GM21825 (cell line): Measurements from ENCODE around the gene ULBP2.
"Not testable (repeated sequence)": the region's sequence is repeated elsewhere in the genome, so short reads cannot be mapped to it uniquely, and the experiment has no call there.

ENCODE experiments used
- ATAC-seq: cut with Tn5 transposase; IDR thresholded peaks from one replicate; pipeline ENCODE4 v1.9.1; 2021; ENCODE audit warnings: mild to moderate bottlenecking, moderate library complexity; ENCODE audit not compliant: unreplicated experiment

ULBP2 gene

DNA sequence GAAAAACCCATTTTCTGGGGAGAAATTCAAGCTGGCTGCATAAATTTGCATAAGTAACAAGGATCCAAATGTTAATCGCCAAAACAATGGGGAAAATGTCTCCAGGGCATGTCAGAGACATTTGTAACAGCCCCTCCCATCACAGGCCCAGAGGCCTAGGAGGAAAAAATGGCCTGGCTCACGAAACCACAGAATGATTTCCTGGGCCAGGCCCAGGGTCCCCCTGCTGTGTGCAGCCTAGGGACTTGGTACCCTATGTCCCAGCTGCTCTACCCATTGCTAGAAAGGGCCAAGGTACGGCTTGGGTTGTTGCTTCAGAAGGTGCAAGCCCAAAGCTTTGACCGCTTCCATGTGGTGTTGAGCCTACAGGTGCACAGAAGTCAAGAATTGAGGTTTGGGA lies 33.3 kb upstream of the ULBP2 start:
- not testable (repeated sequence) for ATAC-seq

DNA sequence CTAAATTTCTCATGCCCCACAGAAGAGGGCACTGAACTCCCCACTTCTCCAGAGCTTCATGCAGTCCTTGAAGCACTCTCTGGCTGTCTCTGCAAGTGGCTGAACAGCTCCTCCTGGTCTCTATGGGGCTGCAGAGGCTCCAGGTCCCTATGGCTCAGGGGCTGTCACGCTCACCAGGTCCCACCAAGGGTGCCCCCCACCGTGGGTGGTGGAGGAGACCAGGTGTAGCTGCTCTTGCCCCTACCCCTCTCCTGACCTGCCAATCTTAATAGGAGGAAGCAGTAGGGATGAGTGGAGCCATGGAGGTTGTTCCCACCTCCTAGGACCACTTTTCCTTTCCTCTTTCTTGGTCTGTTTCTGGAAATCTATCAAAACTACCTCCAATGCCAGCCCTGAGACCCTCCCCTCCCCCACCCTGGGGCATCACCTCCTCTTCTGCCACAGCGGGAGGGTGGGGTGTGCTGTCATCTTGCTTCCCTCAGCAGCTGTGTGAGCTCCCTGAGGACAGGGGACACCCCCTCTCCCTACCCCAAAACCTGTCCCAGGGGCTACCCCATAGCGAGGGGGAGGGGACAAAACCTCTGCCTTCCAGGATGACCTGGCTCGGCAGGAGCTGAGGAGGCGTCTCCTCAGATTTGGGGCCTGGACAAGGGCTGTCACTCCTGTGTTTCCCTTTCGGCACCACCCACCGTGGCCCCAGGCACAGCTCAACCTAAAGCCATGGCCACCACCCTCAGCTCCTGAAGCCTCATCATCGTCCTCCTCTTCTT lies 31.9 kb upstream of the ULBP2 start:
- no peak for ATAC-seq

DNA sequence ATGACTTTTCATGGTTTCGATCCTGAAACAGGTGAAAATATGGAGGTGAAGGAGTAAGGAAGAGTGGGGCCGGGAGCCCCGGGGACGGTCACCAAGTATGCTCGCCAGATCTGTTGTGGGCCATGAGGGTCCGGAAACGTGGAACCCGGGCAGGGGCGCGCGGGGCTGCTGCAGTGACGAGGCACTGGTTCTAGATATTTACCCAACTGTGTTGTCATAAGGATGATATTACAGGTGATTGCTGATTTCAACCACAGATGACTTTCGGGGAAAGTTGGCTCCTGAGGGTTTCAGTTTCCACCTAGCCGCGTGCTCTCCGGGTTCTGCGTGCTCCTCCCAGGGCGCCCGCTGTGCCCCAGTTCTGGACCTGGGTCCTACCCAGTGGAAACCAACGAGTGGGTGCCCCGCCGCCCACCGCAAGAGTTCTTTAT lies 31.1 kb upstream of the ULBP2 start:
- ATAC-seq: no peak

DNA sequence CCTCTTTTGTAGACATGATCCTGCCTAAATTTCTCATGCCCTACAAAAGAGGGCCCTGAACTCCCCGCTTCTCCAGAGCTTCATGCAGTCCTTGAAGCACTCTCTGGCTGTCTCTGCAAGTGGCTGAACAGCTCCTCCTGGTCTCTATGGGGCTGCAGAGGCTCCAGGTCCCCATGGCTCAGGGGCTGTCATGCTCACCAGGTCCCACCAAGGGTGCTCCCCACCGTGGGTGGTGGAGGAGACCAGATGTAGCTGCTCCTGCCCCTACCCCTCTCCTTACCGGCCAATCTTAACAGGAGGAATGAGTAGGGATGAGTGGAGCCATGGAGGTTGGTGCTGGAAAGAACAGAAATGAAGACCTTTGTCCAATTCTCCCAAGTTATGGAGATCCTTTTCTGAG lies 29.1 kb upstream of the ULBP2 start:
- not testable (repeated sequence) for ATAC-seq

DNA sequence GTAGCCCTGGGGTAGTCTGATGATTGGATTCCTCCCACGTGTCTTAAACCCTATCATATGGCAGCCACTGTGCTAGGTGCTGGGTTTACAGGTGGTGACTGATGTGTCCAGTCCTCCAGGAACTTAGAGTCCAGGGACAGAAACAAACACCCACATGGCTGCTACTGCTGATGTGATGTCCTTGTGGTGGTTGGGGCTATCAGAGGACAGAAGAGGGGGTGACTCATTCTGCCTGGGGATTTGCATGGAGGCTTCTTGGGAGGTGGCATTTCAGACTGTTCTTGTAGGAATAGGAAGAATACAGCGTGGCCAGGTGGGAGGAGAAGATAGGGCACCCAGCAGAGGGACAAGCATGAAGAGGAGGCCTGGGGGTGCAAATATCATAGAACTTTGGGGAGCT lies 28.7 kb upstream of the ULBP2 start:
- no peak for ATAC-seq

DNA sequence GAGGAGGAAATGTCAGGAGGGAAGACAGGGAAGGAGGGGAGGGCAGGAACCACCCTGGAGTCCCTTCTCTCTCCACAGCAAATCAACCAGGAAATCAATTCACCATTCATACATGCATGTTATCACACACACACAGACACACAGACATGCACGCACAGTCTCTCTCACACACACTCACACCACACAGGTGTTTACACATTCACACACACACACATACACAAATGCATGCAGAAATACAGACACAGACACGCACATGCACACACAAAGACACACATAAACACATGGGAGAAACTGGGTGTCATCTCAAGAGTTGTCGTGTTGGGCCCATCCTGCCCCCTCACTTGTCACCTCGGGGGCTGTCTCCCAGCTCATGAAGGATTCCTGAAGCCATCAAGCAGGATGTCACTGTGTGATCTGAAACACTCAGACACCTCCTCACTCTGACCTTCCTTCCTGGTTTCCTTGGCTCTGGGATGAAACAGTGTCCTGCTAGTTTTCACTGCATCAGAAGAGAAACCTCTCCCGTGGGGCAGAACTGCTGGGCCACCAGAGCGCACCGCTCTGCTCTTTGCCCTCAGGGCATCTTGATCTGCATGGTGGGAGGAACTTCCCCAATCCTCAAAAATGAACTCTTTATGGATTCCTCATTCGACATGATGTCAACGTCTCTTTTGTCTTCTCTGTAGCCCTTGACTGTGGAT lies 28.1 kb upstream of the ULBP2 start:
- ATAC-seq: no peak

DNA sequence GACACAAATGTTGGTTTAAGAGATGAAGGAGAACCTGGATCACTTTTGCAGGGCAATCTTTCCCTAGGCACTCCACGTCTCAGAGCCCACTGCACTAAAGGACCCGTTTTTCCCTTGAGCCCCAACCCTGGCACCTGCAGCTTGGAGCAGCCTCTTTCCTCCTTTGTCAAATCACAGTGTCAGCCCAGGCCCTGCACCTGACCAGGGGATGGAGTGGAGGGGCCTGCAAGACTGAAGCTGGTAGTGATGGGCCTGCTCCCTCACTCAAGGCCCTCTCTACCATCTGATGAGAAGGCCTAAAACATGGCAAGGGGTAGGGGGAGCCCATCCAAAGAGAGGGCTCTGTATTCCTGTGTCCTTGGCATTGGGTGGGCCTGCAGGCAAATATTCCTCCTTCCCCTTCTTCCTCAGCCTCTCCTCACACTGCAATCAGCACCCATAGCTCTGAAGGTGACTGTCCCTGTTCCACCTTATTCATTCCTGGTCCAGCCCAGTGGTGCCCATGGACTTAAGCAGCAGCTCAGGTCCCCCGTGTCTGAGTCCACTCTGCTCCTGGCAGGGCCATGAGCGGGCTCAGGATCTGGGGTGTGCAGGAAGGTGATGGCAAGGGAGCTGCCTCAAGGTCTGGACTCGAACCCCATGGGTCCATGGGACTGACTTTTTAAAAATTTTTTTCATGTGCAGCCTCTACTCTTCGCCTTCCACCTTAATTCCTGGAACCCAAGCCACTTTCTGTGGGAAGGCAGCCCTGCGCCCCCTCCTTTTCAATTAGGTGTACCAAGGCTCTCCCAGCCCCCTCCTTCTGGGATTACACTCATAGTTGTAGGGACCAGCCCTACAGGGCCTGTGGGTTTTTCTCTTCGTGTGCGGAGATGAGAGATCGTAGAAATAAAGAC lies 25.6 kb upstream of the ULBP2 start:
- no peak for ATAC-seq

DNA sequence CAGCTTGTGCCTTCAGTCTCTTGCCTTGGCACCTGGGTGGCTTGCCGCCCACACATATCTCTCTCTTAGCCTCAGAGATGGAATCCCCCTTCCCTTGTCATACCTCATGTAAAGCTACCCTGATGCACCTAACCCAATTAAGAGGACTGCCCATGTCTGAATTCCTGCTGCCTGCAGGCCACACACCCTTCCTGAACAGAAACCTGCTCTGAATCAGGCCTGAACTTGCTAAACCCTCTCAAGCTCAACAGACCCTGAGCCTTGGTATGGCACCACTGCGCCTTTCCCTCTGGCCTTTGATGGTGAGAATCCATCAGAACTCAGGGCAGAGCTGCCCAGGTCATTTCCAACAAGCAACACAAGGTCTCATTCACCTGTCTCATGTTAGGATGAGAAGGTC lies 24.1 kb upstream of the ULBP2 start:
- ATAC-seq: no peak

DNA sequence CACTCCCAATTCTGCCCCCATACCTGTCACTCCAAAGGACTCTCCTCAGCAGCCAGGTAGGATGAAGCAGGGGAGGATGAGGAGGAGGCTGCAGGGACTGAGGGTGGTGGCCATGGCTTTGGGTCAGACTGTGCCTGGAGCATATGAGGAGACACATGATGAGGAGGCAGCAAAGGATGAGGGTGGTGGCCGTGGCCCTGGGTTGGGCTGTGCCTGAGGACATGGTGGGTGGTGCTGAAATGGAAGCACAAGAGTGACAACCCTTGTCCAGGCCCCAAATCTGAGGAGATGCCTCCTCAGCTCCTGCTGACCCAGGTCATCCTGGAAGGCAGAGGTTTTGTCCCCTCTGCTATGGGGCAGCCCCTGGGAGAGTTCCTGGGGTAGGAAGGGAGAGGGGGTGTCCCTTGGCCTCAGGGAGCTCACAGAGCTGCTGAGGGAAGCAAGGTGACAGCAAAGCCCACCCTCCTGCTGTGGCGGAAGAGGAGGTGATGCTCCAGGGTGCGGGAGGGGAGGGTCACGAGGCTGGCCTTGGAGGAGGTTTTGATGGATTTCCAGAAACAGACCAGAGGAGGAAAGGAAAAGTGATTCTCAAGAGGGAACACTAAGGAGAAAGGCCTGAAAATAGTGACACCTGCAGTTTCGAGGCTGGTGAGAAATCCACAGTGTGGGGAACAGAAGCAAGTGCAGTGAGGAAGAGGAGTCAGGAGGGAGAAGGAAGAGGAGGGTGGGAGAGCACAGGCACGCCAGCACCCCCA lies 23.5 kb upstream of the ULBP2 start:
- no peak for ATAC-seq

DNA sequence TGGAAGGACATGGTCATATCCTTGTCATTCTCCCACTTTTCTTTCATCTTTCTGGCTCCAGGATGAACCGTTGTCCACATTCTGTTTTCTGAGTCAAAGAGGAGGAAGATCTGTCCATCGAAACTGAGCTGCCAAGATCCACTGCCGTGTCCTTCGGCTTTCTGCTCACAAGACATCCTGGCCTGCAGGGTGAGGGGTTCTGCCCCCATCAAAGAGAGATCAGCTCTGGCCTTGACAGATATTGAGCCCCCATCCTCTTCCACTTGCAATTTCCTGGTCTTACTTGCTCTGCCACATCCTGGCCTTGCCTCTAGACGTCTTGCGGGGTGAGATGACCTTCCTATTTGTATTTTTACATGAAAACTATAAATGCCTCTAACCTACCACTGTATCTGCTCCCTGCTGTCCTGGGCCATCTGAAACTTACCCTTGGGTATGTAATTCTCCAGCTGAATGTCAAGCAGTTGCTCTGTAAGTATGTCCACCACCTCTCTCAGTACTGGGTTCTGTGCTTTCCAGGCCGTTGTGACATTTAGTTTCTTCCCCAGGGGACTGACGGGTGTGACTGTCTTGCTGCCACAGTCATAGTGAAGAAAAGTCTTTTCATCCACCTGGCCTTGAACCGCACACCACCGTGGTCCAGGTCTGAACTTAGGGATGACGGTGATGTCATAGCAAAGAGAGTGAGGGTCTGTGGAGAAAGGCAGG lies 22.5 kb upstream of the ULBP2 start:
- ATAC-seq: not testable (repeated sequence)

DNA sequence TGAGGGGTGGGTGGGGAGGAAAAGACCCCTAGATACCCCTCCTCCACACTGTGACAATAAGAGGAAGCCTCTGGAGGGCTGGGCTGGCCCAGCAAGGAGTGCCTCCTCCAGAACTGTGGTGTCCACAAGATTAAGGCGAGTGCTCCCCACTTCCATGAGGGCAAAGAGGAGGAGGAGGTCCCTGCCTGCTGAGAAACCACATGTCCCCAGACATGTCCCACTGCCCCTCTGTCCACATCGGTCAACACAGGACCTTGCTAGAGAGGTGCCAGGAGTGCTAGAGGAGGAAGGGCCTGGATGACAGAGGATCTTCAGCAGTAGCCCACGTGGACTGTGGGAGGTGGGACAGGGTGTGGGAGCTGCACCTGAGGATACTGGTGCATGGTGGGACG lies 22.0 kb upstream of the ULBP2 start:
- ATAC-seq: no peak

DNA sequence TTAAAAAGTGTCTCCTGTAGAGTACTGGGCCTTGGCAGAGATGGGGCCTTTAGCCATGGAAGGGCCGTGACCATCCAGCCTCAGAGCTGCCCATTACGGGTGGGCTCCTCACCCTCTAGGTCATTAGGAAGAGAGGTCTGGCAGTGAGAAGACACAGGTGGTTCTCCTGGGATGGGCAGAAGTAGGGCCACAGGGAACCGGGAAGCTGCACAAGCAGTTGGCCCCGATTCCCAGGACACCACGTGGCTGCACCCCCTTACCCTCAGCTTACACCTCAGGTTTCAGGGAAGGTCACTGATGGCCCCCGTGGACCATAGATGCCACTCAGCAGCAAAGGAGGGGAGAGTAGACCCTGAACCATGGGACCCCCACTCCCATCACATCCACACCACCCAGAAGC lies 20.5 kb upstream of the ULBP2 start:
- ATAC-seq: no peak

DNA sequence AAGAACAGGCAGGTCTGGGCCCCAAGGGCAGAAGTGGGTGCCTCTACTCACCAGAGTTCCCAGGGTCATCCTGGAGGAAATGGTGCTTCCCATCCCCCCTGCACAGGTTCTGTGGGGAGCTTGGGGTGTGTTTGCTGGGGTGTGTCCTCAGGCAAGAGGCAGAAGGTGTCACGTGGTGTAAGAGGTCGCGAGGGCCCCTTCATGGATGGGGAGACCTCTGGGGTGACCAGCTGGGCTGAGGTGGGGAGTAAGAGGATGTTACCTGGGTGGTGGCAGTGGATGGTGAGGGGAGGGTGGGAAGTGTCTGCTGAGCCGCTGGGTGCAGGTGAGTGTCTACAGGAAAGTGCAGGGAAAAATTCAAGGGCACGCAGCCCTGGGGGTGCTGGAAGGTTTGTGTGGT lies 19.7 kb upstream of the ULBP2 start:
- not testable (repeated sequence) for ATAC-seq

DNA sequence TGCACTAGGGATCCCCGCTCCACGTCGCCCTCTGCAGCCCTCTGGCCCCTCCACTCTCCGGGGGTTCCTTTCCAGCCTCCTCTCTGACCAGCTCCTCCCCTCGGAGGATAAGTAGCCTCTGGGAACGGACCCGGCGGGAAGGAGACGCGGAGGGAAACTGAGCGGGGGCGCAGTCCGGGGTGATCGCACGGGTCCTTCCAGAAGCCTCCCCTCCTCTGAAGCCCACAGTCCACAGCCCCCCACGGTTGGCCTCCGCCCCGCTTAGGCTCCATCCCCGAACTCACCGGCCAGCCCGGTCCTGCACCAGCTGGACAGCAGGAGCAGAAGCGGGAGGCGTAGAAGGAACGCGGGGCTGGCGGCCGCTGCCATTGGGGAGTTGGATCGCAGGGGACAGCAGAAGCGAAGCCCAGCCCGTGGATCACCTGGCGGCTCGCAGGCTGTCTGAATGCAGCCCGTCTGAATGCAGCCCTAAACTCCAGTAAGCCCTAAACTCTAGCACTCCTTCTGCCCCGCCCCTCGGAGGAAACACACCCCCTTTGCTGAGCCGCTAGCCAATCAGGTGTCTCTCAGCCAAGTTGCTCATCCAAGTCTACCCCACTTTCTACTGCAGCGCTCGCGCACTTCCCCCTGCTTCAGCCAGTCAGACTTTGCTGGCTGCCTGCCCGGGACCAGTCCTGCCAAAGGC lies 19.0 kb upstream of the ULBP2 start, which contains the start of gene RAET1G:
Gene RAET1G, minus strand, starts transcription at position 480 of the 685 bp plus-strand sequence. Its CDS starts 111 bp downstream, at position 369.
- no peak for ATAC-seq

DNA sequence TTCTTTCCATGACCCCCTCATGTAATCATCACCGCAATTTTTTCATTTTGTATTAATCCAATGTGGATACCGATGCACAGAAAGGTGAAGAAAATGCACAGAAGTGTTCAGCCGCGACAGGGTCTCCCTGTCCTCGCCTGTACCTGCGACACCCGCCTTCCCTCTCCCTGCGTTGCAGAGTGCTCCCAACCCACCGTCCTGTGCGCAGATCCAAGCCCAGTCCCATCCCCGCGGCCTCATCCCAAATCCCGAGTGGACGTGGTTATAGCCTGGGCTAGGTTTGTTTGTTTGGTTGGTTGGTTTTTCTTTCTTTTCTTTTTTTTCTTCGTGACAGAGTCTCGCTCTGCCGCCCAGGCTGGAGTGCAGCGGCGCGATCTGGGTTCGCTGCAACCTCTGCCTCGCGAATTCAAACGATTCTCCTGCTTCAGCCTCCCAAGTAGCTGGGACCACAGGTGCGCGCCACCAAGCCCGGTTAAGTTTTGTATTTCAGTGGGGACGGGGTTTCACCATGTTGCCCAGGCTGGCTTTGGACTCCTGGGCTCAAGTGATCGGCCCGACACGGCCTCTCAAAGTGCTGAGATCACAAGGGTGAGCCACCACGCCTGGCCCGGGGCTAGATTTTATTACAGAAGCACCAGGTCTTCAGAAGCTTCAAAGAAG lies 18.4 kb upstream of the ULBP2 start:
- ATAC-seq: no peak

DNA sequence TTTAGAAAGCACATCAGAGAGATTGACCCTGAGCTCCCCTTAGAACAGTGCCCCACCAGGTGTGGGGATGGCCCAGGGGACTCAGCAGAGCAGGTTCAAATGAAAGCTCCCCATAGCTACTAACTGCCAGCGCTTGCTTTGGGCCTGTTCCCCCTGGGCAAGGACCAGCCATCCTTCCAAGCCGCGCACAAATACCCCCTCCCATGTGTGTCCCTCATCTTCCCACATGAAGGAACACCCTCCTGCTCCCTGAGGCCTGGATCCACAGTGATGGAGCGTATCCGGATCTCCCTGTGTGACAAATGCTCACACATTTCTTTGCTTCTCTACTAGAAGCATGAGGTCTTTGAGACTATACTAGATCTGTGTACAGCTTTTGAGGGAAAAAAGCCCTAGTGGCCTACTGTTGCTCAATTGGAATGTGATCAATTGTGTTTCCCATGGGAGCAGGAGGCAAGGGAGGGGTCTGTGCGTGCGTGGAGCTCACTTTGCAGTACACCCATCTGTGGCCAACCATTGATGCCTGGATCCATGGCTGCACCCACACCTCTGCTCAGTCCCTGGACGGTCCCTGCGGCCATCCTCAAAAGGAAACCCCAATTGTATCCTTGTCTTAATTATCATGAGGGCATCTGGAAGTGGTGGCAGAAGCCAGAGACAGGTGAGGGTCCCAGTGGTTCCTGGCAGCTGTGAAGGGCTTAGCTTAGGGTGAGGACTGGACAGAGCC lies 17.4 kb upstream of the ULBP2 start:
- ATAC-seq: no peak

DNA sequence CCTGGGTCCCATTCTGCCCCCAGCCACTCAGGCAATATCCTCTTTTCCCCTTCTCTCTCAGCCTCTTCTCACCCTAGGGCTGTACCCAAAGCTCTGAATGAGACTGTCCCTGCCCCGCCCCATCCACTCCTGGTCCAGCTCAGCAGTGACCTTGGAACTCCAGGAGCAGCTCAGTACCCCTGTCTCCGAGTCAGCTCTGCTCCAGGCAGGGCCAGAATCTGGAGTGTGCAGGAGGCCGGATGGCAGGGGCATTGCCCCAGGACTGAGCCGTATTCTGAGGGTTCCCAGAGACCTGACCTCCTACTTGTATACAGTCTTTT lies 16.9 kb upstream of the ULBP2 start:
- no peak for ATAC-seq

DNA sequence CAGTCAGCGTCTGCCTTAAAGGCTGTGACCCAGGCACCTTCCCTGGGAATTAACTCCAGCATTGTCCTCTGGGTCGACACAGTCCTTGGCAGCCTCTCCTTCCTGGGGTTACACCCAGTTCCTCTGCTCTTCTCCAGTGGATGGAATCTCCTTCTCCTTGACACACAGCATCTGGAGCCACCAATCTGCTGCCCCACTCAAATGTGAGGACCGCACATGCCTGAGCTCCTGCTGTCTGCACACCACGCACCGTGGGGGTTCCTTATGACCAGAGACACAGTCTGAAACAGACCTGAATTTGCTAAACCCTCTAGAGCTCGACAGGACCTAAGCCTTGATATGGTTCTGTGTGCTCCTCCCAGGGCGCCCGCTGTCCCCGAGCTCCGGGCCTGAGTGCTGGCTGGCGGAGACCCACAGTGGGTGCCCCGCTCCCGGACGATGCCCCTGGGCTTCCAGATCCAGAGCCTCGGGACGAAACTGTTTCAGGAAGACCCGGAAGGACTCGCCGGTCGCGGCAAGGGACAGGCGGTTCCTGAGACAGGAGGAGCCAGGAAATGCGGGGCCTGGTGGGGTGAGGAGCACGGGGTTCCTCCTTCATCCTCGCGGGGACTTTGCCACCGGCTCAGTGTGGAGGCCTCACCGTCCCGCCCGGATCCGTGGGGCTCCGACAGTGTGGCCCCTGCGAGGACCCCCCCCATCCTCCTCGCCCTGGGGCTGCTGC lies 16.4 kb upstream of the ULBP2 start:
- ATAC-seq: no peak
